Measurements from ENCODE around the gene CCL1. TPM values are rescaled to one million over a fixed set of nuclear protein-coding genes. Genes with fewer than 3 reads are reported as not detected.
A peak's percentile ranks its signal among the peaks of the same experiment; 100 is the strongest.

The CCL1 gene
- total RNA-seq, 1 donor from 2014 or later, result not detected

DNA sequence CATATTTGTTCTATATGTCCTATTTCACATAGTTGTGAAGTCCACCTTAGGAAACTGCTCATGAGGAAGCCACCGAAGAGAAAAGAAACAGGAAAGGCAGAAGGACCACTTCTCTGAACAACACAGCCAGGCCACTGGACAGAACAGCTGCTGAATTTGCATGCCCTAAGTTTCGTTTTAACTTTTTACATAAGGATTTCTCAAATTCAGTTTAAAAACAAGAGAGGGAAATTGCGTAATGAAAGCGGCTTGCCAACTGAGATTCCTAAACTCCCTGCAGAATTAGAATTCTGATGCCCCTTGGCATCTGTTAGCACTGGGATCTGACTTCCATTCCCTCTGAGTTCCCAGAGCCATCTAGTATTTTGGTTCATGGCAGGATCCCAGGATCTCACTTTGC lies 48.8 kb downstream of the CCL1 start:
- intact Hi-C loops (cut with DNase I), result no loop called here
- DNase-seq (ENCODE audit: low spot score) (no peak), ATAC-seq (peak; percentile 73)

DNA sequence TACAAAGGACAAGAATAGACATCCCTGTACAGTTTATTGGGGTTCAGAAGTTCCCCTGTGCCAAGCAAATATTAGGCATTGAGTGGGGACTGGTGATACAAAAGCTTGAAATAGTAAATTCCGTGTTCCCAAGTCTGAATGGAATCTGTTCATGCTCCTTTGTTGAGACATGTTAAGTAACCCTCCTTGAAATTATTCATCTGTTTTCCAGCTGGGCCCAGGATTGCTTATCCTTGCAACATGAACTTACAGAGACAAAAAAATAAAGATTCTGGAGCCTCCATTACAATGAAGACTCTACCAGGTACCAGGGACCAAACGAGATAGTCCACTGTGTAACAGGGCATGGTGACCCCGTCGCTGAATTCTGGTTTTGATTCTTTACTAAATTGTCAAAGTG lies 49.9 kb downstream of the CCL1 start:
- intact Hi-C loops (cut with DNase I), result no loop called here
- DNase-seq (ENCODE audit: low spot score) (no peak), ATAC-seq (peak; percentile 16)

DNA sequence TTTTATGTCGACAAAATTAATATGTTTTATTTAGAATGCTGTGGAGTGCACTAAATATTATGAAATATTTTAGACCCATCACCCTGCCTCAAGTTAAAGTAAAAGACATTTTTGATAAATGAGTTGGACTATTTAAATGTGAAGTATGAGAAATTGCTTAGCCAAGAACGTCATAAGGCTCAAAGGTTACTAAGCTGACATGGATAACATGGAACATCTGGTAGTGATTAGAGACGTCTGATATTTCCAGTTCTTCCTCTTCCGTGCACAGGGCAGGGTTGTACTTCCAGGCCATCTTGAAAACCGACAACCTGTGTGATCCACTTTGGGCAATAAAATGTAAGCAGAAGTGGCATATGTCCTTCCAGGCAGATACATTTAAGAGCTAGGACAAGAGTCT lies 51.0 kb downstream of the CCL1 start:
- ATAC-seq (peak; percentile 85), DNase-seq (ENCODE audit: low spot score) (no peak)
- intact Hi-C loops (cut with DNase I), result no loop called here

DNA sequence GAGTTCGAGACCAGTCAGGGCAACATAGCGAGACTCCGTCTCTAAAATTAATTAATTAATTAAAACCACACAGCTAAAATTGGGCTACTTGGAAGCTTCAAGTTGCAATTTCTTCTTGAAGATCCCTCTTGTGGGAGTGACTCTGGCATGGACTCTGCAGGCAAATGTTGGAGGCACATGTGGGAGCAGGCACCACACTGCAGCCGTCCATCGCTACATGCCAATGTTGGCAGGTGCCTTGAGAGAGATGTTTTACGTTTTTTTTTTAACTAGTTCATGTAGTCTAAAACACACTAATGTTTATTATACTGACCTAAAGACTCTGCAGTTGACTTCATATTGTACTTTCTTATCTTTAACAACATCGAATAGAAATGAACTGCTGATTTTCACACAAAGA lies 51.7 kb downstream of the CCL1 start:
- no peak for DNase-seq (ENCODE audit: low spot score)
- ATAC-seq, result no peak
- intact Hi-C loops (cut with DNase I), result no loop called here

Other genes with a start within 250 kb of the CCL1 start
- 219 TPM for gene CCL2, start 107.9 kb downstream of the CCL1 start, total RNA-seq
- 1.6 TPM for gene CCL7, start 93.0 kb downstream of the CCL1 start, total RNA-seq
- 0.67 TPM for gene CCL11, start 77.5 kb downstream of the CCL1 start, total RNA-seq
- 10.3 TPM for gene CCL8, start 43.8 kb downstream of the CCL1 start, total RNA-seq
- gene CCL13, start 6.8 kb downstream of the CCL1 start, total RNA-seq, result 28.8 TPM
- 0.58 TPM for gene TMEM132E, start 216.3 kb upstream of the CCL1 start, total RNA-seq

Data from sciatic nerve (tissue), 2 donors.